ENCODE results near the gene ZNF674.

Gene ZNF674

GRCh38 chrX:46545111-46546005 is at the start of gene ZNF674:
TSS of gene ZNF674 (minus strand) at chrX:46545421. CDS start at chrX:46542087, 3,334 bp downstream.
- Mint-ChIP-seq H3K9me3 (no peaks in the 10 kb centered on the region), H3K36me3 (peaks cover 43% of the 10 kb centered on the region), H3K4me1 (peaks cover 14% of the 10 kb centered on the region), H3K4me3 (peak within 1 kb of the TSS; percentile 90), H3K27ac (peak within 1 kb of the TSS; percentile 98)
- DNase-seq (ENCODE audit: low spot score in 2 of 2) (peak; percentile 81 to 95), ATAC-seq (peak; percentile 95)

GRCh38 chrX:46589977-46590723 is 44.9 kb upstream of the ZNF674 start:
- H3K27ac Mint-ChIP-seq: no peak overlapping the region
- DNase-seq (ENCODE audit: low spot score in 2 of 2): no peak
- no peak for ATAC-seq

GRCh38 chrX:46588263-46588662 is 43.0 kb upstream of the ZNF674 start:
- Mint-ChIP-seq H3K27ac (peak overlapping the region; percentile 80), H3K36me3 (peaks cover 4% of the 10 kb centered on the region), H3K4me3 (peak overlapping the region; percentile 46), H3K4me1 (peaks cover 9% of the 10 kb centered on the region), H3K9me3 (no peaks in the 10 kb centered on the region)
- DNase-seq (ENCODE audit: low spot score in 2 of 2): no peak
- ATAC-seq: no peak

More at GRCh38 chrX:46589977-46590723, 44.9 kb upstream of the ZNF674 start:
- H3K4me1 Mint-ChIP-seq: peaks cover 15% of the 10 kb centered on the region
- peaks cover 4% of the 10 kb centered on the region for H3K36me3 Mint-ChIP-seq
- H3K9me3 Mint-ChIP-seq: no peaks in the 10 kb centered on the region
- H3K4me3 Mint-ChIP-seq: no peak overlapping the region

GRCh38 chrX:46587753-46588171 is 42.5 kb upstream of the ZNF674 start:
- Mint-ChIP-seq H3K9me3 (no peaks in the 10 kb centered on the region), H3K4me3 (peak overlapping the region; percentile 46), H3K36me3 (peaks cover 4% of the 10 kb centered on the region), H3K4me1 (peaks cover 9% of the 10 kb centered on the region), H3K27ac (peak overlapping the region; percentile 80)
- DNase-seq (ENCODE audit: low spot score in 2 of 2) (no peak), ATAC-seq (no peak)

GRCh38 chrX:46587158-46587557 is 41.9 kb upstream of the ZNF674 start:
- H3K4me1 Mint-ChIP-seq: peaks cover 9% of the 10 kb centered on the region
- peaks cover 4% of the 10 kb centered on the region for H3K36me3 Mint-ChIP-seq
- H3K4me3 Mint-ChIP-seq: peak overlapping the region; percentile 3
- peak overlapping the region; percentile 80 for H3K27ac Mint-ChIP-seq
- H3K9me3 Mint-ChIP-seq: no peaks in the 10 kb centered on the region
- DNase-seq (ENCODE audit: low spot score in 2 of 2) (no peak), ATAC-seq (peak; percentile 82)

GRCh38 chrX:46584736-46585135 is 39.5 kb upstream of the ZNF674 start:
- H3K27ac Mint-ChIP-seq: no peak overlapping the region

GRCh38 chrX:46582966-46583365 is 37.7 kb upstream of the ZNF674 start:
- no peak overlapping the region for H3K27ac Mint-ChIP-seq
- H3K36me3 Mint-ChIP-seq: peaks cover 28% of the 10 kb centered on the region
- no peak overlapping the region for H3K4me3 Mint-ChIP-seq
- no peaks in the 10 kb centered on the region for H3K9me3 Mint-ChIP-seq
- peaks cover 4% of the 10 kb centered on the region for H3K4me1 Mint-ChIP-seq
- DNase-seq (ENCODE audit: low spot score in 2 of 2) (no peak), ATAC-seq (no peak)

More at GRCh38 chrX:46584736-46585135, 39.5 kb upstream of the ZNF674 start:
- no peaks in the 10 kb centered on the region for H3K9me3 Mint-ChIP-seq
- no peak for DNase-seq (ENCODE audit: low spot score in 2 of 2)
- peaks cover 12% of the 10 kb centered on the region for H3K36me3 Mint-ChIP-seq
- ATAC-seq: no peak
- no peak overlapping the region for H3K4me3 Mint-ChIP-seq
- H3K4me1 Mint-ChIP-seq: peaks cover 9% of the 10 kb centered on the region

GRCh38 chrX:46582325-46582724 is 37.1 kb upstream of the ZNF674 start:
- Mint-ChIP-seq H3K36me3 (peaks cover 29% of the 10 kb centered on the region), H3K4me3 (no peak overlapping the region)
- DNase-seq (ENCODE audit: low spot score in 2 of 2): no peak

GRCh38 chrX:46580613-46581012 is 35.4 kb upstream of the ZNF674 start:
- no peak for ATAC-seq
- Mint-ChIP-seq H3K9me3 (no peaks in the 10 kb centered on the region), H3K27ac (no peak overlapping the region)

More at GRCh38 chrX:46582325-46582724, 37.1 kb upstream of the ZNF674 start:
- Mint-ChIP-seq H3K4me1 (peaks cover 8% of the 10 kb centered on the region), H3K9me3 (no peaks in the 10 kb centered on the region), H3K27ac (no peak overlapping the region)
- no peak for ATAC-seq

GRCh38 chrX:46579250-46579649 is 34.0 kb upstream of the ZNF674 start:
- Mint-ChIP-seq H3K4me1 (peaks cover 25% of the 10 kb centered on the region), H3K27ac (no peak overlapping the region), H3K4me3 (no peak overlapping the region), H3K36me3 (peaks cover 24% of the 10 kb centered on the region), H3K9me3 (no peaks in the 10 kb centered on the region)
- ATAC-seq (no peak), DNase-seq (ENCODE audit: low spot score in 2 of 2) (no peak)

More at GRCh38 chrX:46580613-46581012, 35.4 kb upstream of the ZNF674 start:
- no peak overlapping the region for H3K4me3 Mint-ChIP-seq
- H3K4me1 Mint-ChIP-seq: peaks cover 23% of the 10 kb centered on the region
- H3K36me3 Mint-ChIP-seq: peaks cover 24% of the 10 kb centered on the region
- DNase-seq (ENCODE audit: low spot score in 2 of 2): no peak

- Mint-ChIP-seq H3K27ac (no peak overlapping the region), H3K4me1 (peaks cover 33% of the 10 kb centered on the region), H3K36me3 (peaks cover 27% of the 10 kb centered on the region), H3K9me3 (no peaks in the 10 kb centered on the region), H3K4me3 (peak overlapping the region; percentile 68)
- ATAC-seq: no peak
- DNase-seq (ENCODE audit: low spot score in 2 of 2): no peak
Measured at GRCh38 chrX:46577221-46578005, 32.2 kb upstream of the ZNF674 start.

- Mint-ChIP-seq H3K4me3 (peak overlapping the region; percentile 68), H3K36me3 (peaks cover 33% of the 10 kb centered on the region), H3K9me3 (no peaks in the 10 kb centered on the region), H3K27ac (no peak overlapping the region), H3K4me1 (peaks cover 42% of the 10 kb centered on the region)
- ATAC-seq: no peak
- DNase-seq (ENCODE audit: low spot score in 2 of 2): no peak
Measured at GRCh38 chrX:46576458-46576857, 31.2 kb upstream of the ZNF674 start.

- no peak for DNase-seq (ENCODE audit: low spot score in 2 of 2)
- peaks cover 42% of the 10 kb centered on the region for H3K4me1 Mint-ChIP-seq
Measured at GRCh38 chrX:46575991-46576392, 30.8 kb upstream of the ZNF674 start.

GRCh38 chrX:46575586-46575985 is 30.4 kb upstream of the ZNF674 start:
- Mint-ChIP-seq H3K4me1 (peaks cover 42% of the 10 kb centered on the region), H3K27ac (no peak overlapping the region), H3K9me3 (no peaks in the 10 kb centered on the region), H3K4me3 (peak overlapping the region; percentile 68), H3K36me3 (peaks cover 31% of the 10 kb centered on the region)
- ATAC-seq: no peak
- no peak for DNase-seq (ENCODE audit: low spot score in 2 of 2)

More at GRCh38 chrX:46575991-46576392, 30.8 kb upstream of the ZNF674 start:
- no peak for ATAC-seq
- no peak overlapping the region for H3K27ac Mint-ChIP-seq
- peaks cover 33% of the 10 kb centered on the region for H3K36me3 Mint-ChIP-seq
- peak overlapping the region; percentile 68 for H3K4me3 Mint-ChIP-seq
- H3K9me3 Mint-ChIP-seq: no peaks in the 10 kb centered on the region

All from stimulated activated effector memory CD8-positive, alpha-beta T cell treated with anti-CD3 and anti-CD28 coated beads, Interleukin-12 subunit alpha, Interleukin-12 subunit beta, amount 100 ng/mL, for 72 hours (primary cell).